ENCODE measurements around the gene BMPR1A.

DNA sequence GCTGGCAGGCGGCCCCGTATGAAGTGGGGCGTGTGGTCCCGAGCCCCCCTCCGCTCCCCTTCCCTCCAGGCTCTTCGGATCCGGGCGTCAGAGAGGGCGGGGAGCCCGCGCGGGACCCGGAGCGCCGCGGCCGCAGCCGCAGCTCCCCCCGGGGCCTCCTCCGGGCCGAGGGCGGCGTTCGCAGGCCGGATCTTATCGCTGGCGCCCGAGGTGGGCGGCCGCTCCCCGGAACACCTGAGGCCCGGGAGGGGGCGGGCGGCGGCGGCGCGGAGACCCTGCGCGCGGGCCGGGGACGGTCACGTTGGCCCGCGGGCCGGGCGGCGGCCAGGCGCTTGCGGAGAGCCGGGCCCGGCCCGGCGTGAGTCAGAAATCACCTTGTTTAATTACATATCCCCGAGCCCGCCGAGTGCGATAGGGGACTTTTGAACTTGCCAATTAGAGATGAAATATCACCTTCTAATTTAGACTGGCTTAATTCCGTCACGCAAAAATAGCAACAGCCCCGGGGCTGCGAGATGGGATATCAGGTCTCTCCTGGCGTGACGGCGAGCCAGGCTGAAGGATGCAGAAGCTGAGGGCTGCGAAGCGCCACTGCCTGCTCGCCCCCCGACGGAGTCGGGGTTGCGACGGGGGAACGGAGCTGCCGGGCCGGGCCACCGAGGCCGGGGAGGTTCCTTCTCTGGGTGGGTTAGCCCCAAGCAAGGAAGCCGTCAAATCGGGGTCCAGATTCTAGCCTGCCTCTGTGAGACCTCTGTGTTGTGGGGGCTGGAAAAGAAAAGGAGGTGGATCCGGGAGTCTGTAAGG, 44.7 kb upstream of the BMPR1A start:
- TF ChIP-seq, protein P1, sequence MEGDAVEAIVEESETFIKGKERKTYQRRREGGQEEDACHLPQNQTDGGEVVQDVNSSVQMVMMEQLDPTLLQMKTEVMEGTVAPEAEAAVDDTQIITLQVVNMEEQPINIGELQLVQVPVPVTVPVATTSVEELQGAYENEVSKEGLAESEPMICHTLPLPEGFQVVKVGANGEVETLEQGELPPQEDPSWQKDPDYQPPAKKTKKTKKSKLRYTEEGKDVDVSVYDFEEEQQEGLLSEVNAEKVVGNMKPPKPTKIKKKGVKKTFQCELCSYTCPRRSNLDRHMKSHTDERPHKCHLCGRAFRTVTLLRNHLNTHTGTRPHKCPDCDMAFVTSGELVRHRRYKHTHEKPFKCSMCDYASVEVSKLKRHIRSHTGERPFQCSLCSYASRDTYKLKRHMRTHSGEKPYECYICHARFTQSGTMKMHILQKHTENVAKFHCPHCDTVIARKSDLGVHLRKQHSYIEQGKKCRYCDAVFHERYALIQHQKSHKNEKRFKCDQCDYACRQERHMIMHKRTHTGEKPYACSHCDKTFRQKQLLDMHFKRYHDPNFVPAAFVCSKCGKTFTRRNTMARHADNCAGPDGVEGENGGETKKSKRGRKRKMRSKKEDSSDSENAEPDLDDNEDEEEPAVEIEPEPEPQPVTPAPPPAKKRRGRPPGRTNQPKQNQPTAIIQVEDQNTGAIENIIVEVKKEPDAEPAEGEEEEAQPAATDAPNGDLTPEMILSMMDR (IDR thresholded peaks at IDR 0.05) = no peak
- TF ChIP-seq POLR2A (IDR thresholded peaks at IDR 0.05) = peak in 1 of 2 donors; percentile 21
